Endodermal cell (in vitro differentiated cells): Measurements from ENCODE around the gene ZDHHC14. TPM values are rescaled to one million over a fixed set of nuclear protein-coding genes. Genes with fewer than 3 reads are reported as not detected.

Source experiments
- DNase-seq: peaks from one replicate; pipeline ENCODE4 v3.0.0-alpha.2; 2017
- H3K27ac ChIP-seq: 2 replicates; pipeline ENCODE4 v1.5.1; 2013; ENCODE audit warnings: mild to moderate bottlenecking, low read depth, low read length, moderate library complexity
- H3K27me3 ChIP-seq: 2 replicates; pipeline ENCODE4 v1.6.1; 2013; ENCODE audit warnings: mild to moderate bottlenecking, low read length, moderate library complexity; ENCODE audit not compliant: insufficient read depth, control insufficient read depth, poor library complexity, severe bottlenecking
- H3K36me3 ChIP-seq: 2 replicates; pipeline ENCODE4 v1.7.0; 2013; ENCODE audit warnings: mild to moderate bottlenecking, low read length, moderate library complexity; ENCODE audit not compliant: control insufficient read depth, insufficient read depth
- H3K4me1 ChIP-seq: one replicate; pipeline ENCODE4 v1.7.0; 2013; ENCODE audit warnings: low read length; ENCODE audit not compliant: control insufficient read depth, insufficient read depth
- H3K4me3 ChIP-seq: 2 replicates; pipeline ENCODE4 v1.5.1; 2013; ENCODE audit warnings: mild to moderate bottlenecking, low read length, moderate library complexity
- H3K9ac ChIP-seq: 2 replicates; pipeline ENCODE4 v1.6.1; 2013; ENCODE audit warnings: mild to moderate bottlenecking, low read length, moderate library complexity; ENCODE audit not compliant: poor library complexity, severe bottlenecking; ENCODE audit errors: extremely low read depth
- H3K9me3 ChIP-seq: 2 replicates; pipeline ENCODE4 v1.6.1; 2013; ENCODE audit warnings: mild to moderate bottlenecking, low read length, moderate library complexity; ENCODE audit not compliant: control insufficient read depth
- H3K27ac Mint-ChIP-seq: 2 replicates; pipeline ENCODE4 v1.8.0; 2020; ENCODE audit warnings: mixed read lengths
- H3K27me3 Mint-ChIP-seq: 2 replicates; pipeline ENCODE4 v1.8.0; 2021; ENCODE audit warnings: mild to moderate bottlenecking, mixed read lengths; ENCODE audit not compliant: insufficient read depth
- H3K36me3 Mint-ChIP-seq: 2 replicates; pipeline ENCODE4 v1.8.0; 2020; ENCODE audit warnings: low read depth, mixed read lengths
- H3K4me1 Mint-ChIP-seq: 2 replicates; pipeline ENCODE4 v1.8.0; 2020; ENCODE audit warnings: mixed read lengths
- H3K4me3 Mint-ChIP-seq: 2 replicates; pipeline ENCODE4 v1.8.0; 2020; ENCODE audit warnings: mild to moderate bottlenecking, moderate library complexity, mixed read lengths
- H3K9me3 Mint-ChIP-seq: 2 replicates; pipeline ENCODE4 v1.8.0; 2020; ENCODE audit warnings: mild to moderate bottlenecking, mixed read lengths
- WGBS, 2 experiments: methylation state at CpG; one replicate each; pipeline versions ENCODE4 v1.1.5 to v1.1.7; 2013; ENCODE audit warnings: missing lambda C conversion rate in 2 of 2, mixed read lengths in 1 of 2; ENCODE audit not compliant: insufficient coverage in 1 of 2, insufficient read length in 1 of 2; 5-methylcytosine and 5-hydroxymethylcytosine counted together
- total RNA-seq, 2 donors: library from RNA; stranded (reverse); fragmentation: NEBNext Ultra II Directional in 1 of 2; extraction: Animal tissue kit (Norgen Biotek cat#: 25700) in 1 of 2; gene quantifications; 2 replicates in 1 of 2; 3 replicates in 1 of 2; pipeline ENCODE4 v1.2.1, GENCODE V29; 2021
- TF ChIP-seq, protein P1 (sequence below): fragments of 200-600 bp; sonication (generic); conservative IDR thresholded peaks from 2 replicates; pipeline ENCODE4 v1.5.0; 2021; ENCODE audit warnings: antibody characterized with exemption, mild to moderate bottlenecking

ZDHHC14 gene
- total RNA-seq, 2 donors from 2014 or later, result 2.3 to 4.5 TPM

DNA sequence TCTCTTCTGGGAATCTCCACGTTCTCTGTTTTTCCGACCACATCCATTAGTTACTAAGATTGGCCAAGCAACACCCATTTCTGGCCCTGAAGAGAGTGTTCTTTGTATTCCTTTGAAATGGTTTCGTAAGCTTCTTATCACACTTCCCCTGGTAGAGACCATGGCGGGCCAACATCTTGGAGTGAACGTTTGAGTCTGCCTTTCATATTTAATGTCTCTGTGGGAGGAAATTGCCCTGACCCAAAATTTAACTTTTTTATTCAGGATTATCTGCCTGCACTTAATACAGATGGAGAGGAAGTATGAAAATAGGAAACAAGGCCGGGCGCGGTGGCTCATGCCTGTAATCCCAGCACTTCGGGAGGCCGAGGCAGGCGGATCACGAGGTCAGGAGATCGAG lies 265.0 kb downstream of the ZDHHC14 start:
- Mint-ChIP-seq H3K27ac (no peak overlapping the region), H3K4me3 (no peak overlapping the region), H3K36me3 (no peaks in the 10 kb centered on the region), H3K27me3 (no peaks in the 10 kb centered on the region), H3K9me3 (no peaks in the 10 kb centered on the region), H3K4me1 (peaks cover 2% of the 10 kb centered on the region)
- H3K27ac ChIP-seq, result no peak overlapping the region
- no peak for DNase-seq
- WGBS, 2 experiments, result 94 to 95% methylated on average over 10 to 13 of the region's 13 CpGs
- H3K27me3 ChIP-seq, result no peaks in the 10 kb centered on the region
- H3K4me3 ChIP-seq, result no peak overlapping the region
- TF ChIP-seq, protein P1, sequence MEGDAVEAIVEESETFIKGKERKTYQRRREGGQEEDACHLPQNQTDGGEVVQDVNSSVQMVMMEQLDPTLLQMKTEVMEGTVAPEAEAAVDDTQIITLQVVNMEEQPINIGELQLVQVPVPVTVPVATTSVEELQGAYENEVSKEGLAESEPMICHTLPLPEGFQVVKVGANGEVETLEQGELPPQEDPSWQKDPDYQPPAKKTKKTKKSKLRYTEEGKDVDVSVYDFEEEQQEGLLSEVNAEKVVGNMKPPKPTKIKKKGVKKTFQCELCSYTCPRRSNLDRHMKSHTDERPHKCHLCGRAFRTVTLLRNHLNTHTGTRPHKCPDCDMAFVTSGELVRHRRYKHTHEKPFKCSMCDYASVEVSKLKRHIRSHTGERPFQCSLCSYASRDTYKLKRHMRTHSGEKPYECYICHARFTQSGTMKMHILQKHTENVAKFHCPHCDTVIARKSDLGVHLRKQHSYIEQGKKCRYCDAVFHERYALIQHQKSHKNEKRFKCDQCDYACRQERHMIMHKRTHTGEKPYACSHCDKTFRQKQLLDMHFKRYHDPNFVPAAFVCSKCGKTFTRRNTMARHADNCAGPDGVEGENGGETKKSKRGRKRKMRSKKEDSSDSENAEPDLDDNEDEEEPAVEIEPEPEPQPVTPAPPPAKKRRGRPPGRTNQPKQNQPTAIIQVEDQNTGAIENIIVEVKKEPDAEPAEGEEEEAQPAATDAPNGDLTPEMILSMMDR, result no peak
- H3K4me1 ChIP-seq, result no peaks in the 10 kb centered on the region
- H3K9ac ChIP-seq, result no peak overlapping the region
- no peaks in the 10 kb centered on the region for H3K36me3 ChIP-seq
- H3K9me3 ChIP-seq, result no peaks in the 10 kb centered on the region

DNA sequence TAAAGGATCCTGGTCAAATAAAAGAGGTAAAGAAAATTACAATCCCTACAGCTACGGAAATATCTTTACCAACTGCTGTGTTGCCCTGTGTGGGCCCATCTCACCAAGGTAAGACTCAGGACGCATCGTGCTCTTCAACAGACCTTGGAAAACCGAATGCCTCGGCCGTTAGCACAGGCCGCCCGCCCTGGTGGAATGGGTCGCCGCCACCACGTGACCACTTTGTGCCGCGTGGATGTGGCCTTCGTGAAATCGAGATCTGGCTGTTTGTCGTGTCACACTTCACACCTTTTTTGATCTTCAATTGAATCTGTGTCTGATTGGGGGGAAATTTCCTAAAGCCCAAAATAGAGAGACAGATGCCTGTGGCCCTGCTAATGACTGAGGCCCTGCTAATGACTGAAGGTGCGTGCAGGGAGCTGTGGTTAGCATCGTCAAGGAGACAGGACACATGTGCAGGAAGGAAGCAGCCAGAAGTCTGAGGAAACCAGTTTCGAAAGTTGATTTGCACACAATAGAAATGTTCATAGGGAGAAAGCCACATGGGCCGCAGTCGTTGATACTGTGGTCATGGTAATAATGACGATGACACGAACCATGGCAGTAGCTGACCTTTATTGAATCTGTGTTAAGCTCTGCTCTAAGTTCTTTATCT lies 266.4 kb downstream of the ZDHHC14 start:
- no peaks in the 10 kb centered on the region for H3K4me1 ChIP-seq
- H3K4me3 ChIP-seq, result no peak overlapping the region
- H3K27ac ChIP-seq, result no peak overlapping the region
- no peaks in the 10 kb centered on the region for H3K9me3 ChIP-seq
- TF ChIP-seq, protein P1, result no peak
- Mint-ChIP-seq H3K4me1 (peaks cover 2% of the 10 kb centered on the region), H3K36me3 (no peaks in the 10 kb centered on the region), H3K27me3 (no peaks in the 10 kb centered on the region), H3K9me3 (no peaks in the 10 kb centered on the region), H3K27ac (no peak overlapping the region), H3K4me3 (no peak overlapping the region)
- no peaks in the 10 kb centered on the region for H3K36me3 ChIP-seq
- no peaks in the 10 kb centered on the region for H3K27me3 ChIP-seq
- no peak for DNase-seq
- WGBS, 2 experiments, result 96 to 98% methylated on average over 23 of the region's 23 CpGs
- no peak overlapping the region for H3K9ac ChIP-seq

DNA sequence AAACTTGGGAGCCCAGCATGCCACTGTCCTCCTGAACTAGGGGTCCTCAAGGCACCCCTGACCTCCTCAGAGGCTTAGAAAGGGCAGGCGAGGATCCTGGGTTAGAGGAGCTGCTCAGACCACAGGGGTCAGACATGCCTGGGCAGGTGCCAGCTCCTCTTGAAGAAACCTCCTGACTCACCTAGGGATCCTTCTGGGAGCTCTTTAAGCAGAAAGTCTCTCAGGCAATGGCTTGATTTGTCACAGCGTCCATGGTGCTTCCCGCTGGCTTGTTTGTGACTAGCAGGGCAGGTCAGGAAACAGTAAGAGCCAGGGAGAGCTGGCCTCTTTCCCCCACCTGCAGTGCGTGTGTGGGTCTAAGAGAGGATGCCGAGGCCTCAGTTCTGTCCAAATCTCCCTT lies 267.6 kb downstream of the ZDHHC14 start:
- 85 to 88% methylated on average over 5 of the region's 5 CpGs for WGBS, 2 experiments
- H3K27me3 Mint-ChIP-seq, result no peaks in the 10 kb centered on the region
- Histone ChIP-seq H3K9me3 (no peaks in the 10 kb centered on the region), H3K27ac (no peak overlapping the region), H3K9ac (no peak overlapping the region), H3K4me1 (no peaks in the 10 kb centered on the region), H3K36me3 (no peaks in the 10 kb centered on the region), H3K4me3 (no peak overlapping the region), H3K27me3 (no peaks in the 10 kb centered on the region)
- H3K27ac Mint-ChIP-seq, result peak overlapping the region; percentile 65
- H3K4me1 Mint-ChIP-seq, result peaks cover 2% of the 10 kb centered on the region
- no peaks in the 10 kb centered on the region for H3K9me3 Mint-ChIP-seq
- H3K36me3 Mint-ChIP-seq, result no peaks in the 10 kb centered on the region
- TF ChIP-seq, protein P1, result no peak
- no peak overlapping the region for H3K4me3 Mint-ChIP-seq
- peak; percentile 62 for DNase-seq
